Osteoblast (primary cell): ENCODE results near the gene TENT4B. TPM values are rescaled to one million over a fixed set of nuclear protein-coding genes. Genes with fewer than 3 reads are reported as not detected.

Source experiments
- DNase-seq: peaks from one replicate; pipeline ENCODE4 v3.0.0; 2011; ENCODE audit warnings: low spot score, mixed read lengths; ENCODE audit not compliant: insufficient read length; ENCODE audit errors: missing footprints
- H2AFZ ChIP-seq: 2 replicates; pipeline ENCODE4 v1.6.0; 2011; ENCODE audit warnings: mild to moderate bottlenecking, low read length
- H3K27ac ChIP-seq: 2 replicates; pipeline ENCODE4 v1.5.1; 2011; ENCODE audit warnings: mild to moderate bottlenecking, low read depth, low read length, moderate library complexity
- H3K27me3 ChIP-seq: 2 replicates; pipeline ENCODE4 v1.6.0; 2012; ENCODE audit warnings: mild to moderate bottlenecking, control low read depth, inconsistent platforms, low read length, moderate library complexity; ENCODE audit not compliant: insufficient read depth
- H3K36me3 ChIP-seq: 2 replicates; pipeline ENCODE4 v1.5.1; 2011; ENCODE audit warnings: mild to moderate bottlenecking, low read length, control low read depth, moderate library complexity; ENCODE audit not compliant: insufficient read depth
- H3K4me1 ChIP-seq: 2 replicates; pipeline ENCODE4 v1.5.1; 2011; ENCODE audit warnings: mild to moderate bottlenecking, low read length, control low read depth, moderate library complexity; ENCODE audit not compliant: insufficient read depth
- H3K4me2 ChIP-seq: 2 replicates; pipeline ENCODE4 v1.6.0; 2011; ENCODE audit warnings: mild to moderate bottlenecking, low read length; ENCODE audit not compliant: insufficient read depth
- H3K4me3 ChIP-seq: fragments of 200-600 bp; sonication (generic); 3 replicates; pipeline ENCODE4 v1.5.1; 2012; ENCODE audit warnings: mild to moderate bottlenecking, low read length, inconsistent platforms; ENCODE audit not compliant: insufficient read depth
- H3K79me2 ChIP-seq: 2 replicates; pipeline ENCODE4 v1.6.0; 2012; ENCODE audit warnings: mild to moderate bottlenecking, low read length, control low read depth, inconsistent platforms; ENCODE audit not compliant: insufficient read depth
- H3K9me3 ChIP-seq: 2 replicates; pipeline ENCODE4 v1.5.1; 2011; ENCODE audit warnings: low read depth, low read length, control low read depth
- H4K20me1 ChIP-seq: 2 replicates; pipeline ENCODE4 v1.6.0; 2012; ENCODE audit warnings: mild to moderate bottlenecking, low read length, control low read depth; ENCODE audit not compliant: insufficient read depth
- CTCF ChIP-seq: IDR thresholded peaks from 2 replicates; pipeline ENCODE4 v1.5.1; 2011; ENCODE audit warnings: mild to moderate bottlenecking, low read depth, low read length, moderate library complexity; ENCODE audit errors: extremely low read depth
- total RNA-seq: library from RNA; depleted of rRNA; stranded (reverse); fragments of >200 nt; gene quantifications from 2 replicates; pipeline ENCODE4 v1.2.3, GENCODE V29; 2012

TENT4B gene
- total RNA-seq, 1 donor = 10.1 TPM

GRCh38 chr16:50245417-50246298 is 92.6 kb downstream of the TENT4B start:
- Histone ChIP-seq H3K27ac (peak overlapping the region; percentile 73), H3K4me3 (peak overlapping the region; percentile 78), H4K20me1 (no peaks in the 10 kb centered on the region), H2AFZ (peak overlapping the region; percentile 90), H3K27me3 (no peaks in the 10 kb centered on the region), H3K79me2 (peaks cover 32% of the 10 kb centered on the region), H3K9me3 (no peaks in the 10 kb centered on the region), H3K36me3 (peaks cover 3% of the 10 kb centered on the region), H3K4me2 (peak overlapping the region; percentile 93), H3K4me1 (peaks cover 18% of the 10 kb centered on the region)
- no peak for TF ChIP-seq CTCF
- peak; percentile 99 for DNase-seq

- Histone ChIP-seq H3K79me2 (peaks cover 32% of the 10 kb centered on the region), H3K4me3 (peak overlapping the region; percentile 78), H4K20me1 (no peaks in the 10 kb centered on the region), H3K9me3 (no peaks in the 10 kb centered on the region), H3K36me3 (peaks cover 3% of the 10 kb centered on the region), H3K4me2 (peak overlapping the region; percentile 84), H2AFZ (peak overlapping the region; percentile 47), H3K27me3 (no peaks in the 10 kb centered on the region), H3K4me1 (peaks cover 26% of the 10 kb centered on the region), H3K27ac (peak overlapping the region; percentile 12)
- TF ChIP-seq CTCF = no peak
- DNase-seq = peak; percentile 72
Measured at GRCh38 chr16:50246299-50247122, 93.4 kb downstream of the TENT4B start.

- Histone ChIP-seq H3K4me2 (peak overlapping the region; percentile 84), H3K36me3 (peaks cover 3% of the 10 kb centered on the region), H3K9me3 (no peaks in the 10 kb centered on the region), H3K79me2 (peaks cover 38% of the 10 kb centered on the region), H2AFZ (no peak overlapping the region), H4K20me1 (no peaks in the 10 kb centered on the region), H3K27ac (no peak overlapping the region), H3K4me1 (peaks cover 34% of the 10 kb centered on the region), H3K4me3 (peak overlapping the region; percentile 78), H3K27me3 (no peaks in the 10 kb centered on the region)
- DNase-seq = peak; percentile 72
- no peak for TF ChIP-seq CTCF
Measured at GRCh38 chr16:50247123-50247905, 94.2 kb downstream of the TENT4B start.
